NCI-H526 treated with DMSO at 0.1 percent for 48 hours (cell line): ENCODE measurements around the gene LCE5A.
"Not testable (repeated sequence)": the region's sequence is repeated elsewhere in the genome, so short reads cannot be mapped to it uniquely, and the experiment has no call there.

Experiments
- DNase-seq: peaks from one replicate; lab custom pipeline; 2025; lab: John Stamatoyannopoulos, UW

LCE5A gene

DNA sequence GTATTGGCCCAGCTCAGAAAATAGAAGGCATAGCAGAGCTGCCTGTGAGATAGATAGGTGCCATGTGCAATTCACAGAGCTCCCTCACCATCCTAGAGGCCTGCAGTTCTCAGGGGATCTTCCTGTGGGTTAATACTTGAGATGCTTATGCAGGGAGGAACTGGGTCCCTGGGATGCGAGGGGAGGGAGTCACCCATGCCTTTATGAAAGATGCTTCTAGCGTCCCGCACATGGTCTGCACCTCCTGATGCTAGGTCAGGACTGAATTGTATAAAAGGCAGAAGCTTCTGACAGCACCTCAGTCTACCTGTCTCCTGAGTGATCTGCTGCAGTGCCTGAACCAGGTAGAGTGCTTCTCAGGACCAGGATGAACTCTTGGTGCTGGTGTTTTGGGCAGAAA lies at the start of gene LCE5A:
Gene LCE5A, plus strand, starts transcription at position 301 of the 400 bp plus-strand sequence. CDS start 732 bp downstream, outside the sequence.
- no peak for DNase-seq

DNA sequence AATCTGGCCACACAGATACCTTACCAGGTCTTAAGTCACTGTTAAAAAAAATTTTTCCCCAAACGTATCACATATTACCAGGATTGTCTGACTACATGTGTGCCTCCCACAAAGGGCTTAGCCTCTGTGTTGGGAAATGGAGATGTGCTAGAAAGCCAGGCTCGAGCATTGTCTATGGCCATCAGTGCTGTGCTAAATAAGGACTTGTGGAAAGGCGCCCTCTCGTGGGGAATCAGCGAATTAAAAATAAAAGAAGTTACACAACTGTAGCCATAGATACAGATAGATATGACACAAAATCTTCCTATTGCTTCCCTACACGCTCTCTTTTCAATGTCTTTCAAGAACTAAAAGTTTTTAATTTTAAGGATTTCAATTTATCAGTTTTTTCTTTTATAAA lies 49.1 kb upstream of the LCE5A start:
- peak; percentile 42 for DNase-seq

- DNase-seq, result no peak
Observed at GRCh38 chr1:152462636-152463035, 48.0 kb upstream of the LCE5A start.

DNA sequence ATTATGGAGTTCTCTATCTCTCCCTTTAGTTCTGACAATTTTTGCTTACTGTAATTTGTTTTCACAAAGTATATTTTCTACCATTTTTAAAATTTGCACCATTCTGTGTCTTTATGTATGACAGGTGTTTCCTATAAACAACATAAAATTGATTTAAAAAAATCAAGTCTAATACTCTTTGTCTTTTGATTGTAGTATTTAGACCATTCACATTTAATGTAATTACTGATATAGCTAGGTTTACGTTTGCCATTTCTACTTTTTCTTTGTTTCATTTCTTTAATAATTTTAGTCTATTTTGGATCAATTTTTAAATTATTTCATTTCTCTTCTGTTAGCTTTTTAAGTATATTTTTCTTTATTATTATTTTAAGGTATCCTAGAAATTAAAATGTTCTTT lies 44.4 kb upstream of the LCE5A start:
- DNase-seq, result no peak

DNA sequence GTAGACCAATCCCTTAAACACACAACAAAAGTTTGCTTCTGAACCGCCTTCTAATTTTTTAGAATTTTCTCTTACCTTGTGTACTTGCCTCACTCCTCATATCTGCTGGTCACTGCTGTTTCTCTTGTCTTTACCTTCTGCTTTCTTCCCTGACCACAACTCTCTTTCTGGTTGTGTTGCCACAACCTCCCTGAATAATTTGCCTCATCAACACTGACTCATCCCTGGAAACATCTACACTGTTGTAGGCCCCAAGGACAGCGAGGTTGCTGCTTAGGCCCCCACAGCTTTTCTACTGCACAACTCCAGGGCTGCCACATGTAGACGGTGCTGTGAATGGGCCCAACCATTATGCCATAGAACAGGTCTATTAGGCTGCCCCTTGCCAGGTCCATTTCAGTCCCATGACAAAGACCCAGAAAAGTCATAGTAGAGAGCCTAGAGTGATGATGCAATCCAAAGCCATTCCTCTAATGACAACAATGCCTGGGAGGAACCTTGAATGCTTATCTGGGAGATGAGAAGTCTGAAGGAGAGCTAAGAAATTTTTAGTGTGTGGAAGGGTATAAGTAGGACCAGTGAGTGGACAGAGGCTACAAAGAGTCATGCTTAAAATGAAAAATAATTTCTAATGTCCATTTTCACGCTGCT lies 36.6 kb upstream of the LCE5A start:
- DNase-seq, result no peak

- no peak for DNase-seq
Observed at GRCh38 chr1:152479792-152480595, 30.6 kb upstream of the LCE5A start.

- DNase-seq, result no peak
Observed at GRCh38 chr1:152481869-152482664, 28.5 kb upstream of the LCE5A start.

DNA sequence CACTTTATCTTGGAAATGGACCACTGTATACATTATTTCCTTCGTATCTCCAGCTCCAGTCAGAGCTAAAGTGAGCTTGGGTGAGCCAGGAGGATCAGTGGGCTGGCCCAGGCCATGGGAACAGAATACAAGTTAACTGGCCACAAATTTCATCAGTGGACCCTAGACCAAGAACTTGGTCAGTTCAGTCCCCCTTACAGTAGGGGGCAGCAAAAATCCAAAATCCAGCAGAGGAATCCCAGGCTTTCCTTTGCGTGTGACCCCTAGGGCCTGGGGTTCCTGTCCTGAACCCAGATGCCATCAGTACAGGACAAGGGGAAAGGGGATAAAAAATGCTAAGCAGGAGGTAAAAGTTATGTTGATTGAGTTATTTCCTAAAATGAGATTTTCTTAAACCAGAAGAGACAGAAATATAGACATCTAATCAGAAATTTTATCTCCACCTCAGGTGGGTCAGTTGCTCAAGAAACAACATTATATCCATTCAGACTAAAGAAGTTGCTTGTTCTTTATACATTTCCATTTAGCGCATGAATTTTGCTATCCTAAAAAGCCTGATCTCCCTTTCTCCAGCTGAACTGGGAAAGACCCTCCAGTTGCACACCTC lies 24.1 kb upstream of the LCE5A start:
- DNase-seq, result no peak

DNA sequence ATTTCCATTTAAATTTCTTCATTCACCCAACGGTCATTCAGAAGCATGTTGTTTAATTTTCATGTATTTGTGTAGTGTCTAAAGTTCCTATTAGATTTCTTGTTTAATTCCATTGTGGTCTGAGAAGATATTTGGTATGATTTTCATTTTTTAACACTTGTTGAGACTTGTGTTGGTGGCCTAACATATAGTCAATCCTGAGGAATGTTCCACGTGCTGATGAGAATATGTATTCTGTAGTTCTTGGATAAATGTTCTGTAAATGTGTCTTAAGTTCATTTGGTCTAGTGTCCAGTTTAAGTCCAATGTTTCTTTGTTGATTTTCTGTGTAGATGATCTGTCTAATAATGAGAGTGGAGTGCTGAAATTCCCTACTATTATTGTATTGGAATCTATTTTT lies 22.7 kb upstream of the LCE5A start:
- no peak for DNase-seq

- not testable (repeated sequence) for DNase-seq
Observed at GRCh38 chr1:152491537-152491936, 19.1 kb upstream of the LCE5A start.

DNA sequence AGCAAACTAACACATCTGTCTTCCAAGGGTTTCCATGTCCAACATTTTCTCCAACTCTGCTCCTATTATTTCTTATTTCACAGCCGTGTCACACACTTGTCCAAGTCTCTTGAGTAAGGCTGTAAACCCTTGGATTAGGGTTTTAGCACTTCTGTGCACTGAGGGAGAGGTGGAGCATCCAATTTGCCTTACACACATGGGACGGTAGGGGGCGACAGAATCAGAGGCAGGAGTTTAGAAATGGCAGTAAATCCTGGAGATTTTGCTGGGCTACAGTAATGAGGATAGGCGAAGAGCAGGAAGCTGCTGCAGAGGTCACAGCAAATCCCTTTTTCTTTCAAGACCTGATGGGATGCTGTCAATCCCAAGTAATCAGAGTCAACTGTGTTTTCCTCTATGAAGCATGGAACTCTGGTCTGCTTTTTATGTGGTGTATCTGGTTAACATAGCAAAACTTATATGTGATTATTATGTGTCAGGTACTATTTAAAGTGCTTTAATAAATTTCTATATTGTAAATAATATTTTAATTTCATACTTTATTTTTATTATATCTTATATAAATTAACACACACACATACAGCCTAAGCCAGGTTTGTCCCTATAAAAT lies 15.4 kb upstream of the LCE5A start:
- no peak for DNase-seq

DNA sequence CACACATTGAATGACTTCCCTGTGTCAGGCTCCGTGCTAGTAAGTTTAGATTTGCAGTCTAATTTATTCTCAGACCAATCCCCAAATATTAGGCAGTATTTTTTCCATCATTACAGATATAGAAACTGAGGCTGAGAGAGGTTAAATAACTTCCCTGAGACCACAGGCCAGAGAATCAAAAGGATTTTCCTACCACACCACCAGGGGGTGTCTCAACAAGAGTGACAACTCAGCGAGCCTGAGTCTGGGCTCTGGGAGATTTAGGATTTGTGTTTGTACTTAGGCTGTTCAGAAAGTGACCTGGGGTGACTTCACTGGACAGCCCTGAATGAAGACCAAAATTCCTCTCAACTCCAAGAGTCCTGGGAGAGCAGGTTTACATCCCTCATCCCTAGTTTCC lies 13.3 kb upstream of the LCE5A start:
- DNase-seq, result no peak

- DNase-seq, result no peak
Observed at GRCh38 chr1:152501704-152502103, 8.9 kb upstream of the LCE5A start.

DNA sequence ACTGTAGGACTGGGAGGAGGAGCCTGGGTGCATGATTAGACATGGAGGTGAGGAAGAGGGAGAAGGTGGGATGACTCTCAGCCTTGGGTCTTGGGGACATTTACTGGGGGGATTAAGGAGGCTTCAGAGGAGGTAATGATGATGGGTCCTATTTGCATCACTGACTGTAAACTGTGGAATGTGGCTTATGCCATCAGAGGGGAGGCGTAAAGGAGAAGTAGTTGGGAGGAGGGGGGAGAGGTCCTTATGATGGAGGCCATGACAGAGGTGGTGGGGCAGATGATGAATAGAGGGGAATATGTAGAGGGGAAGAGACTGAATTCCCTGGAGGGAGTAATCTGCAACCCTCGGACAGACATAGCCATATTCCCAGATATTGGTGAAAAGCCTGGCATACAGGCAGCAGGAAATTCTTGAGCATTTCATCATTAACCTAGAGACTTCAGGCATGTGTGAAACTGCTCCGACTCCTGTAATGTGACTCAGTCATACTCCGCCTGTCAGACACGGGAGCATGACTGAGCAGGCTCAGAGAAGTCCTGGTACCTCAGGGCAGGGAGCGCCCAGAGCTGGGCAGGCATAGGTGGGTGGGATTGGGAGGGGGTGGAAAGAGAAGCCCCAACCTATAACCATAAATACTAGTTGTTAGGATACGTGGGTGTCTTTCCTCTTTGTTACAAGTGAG lies 8.0 kb upstream of the LCE5A start:
- no peak for DNase-seq

DNA sequence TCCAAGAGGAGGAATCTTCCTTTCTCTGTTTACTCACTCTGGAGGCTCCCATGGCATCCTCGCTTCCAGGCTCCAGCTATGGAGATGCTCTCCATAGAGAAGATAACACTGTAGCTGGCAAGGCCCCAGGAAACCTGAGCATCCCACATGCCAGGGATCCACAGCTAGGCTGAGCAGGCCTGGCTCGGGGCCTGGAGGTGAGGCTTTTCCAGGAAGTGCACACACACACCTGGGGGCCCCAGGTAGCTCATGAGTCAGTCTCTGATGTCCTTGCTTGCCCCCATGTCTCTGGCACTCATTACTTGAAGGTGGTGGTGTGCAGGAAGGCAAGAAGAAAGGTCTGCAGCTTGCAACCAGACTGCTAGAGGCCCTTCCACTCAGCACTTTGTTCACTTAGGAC lies 5.5 kb upstream of the LCE5A start:
- DNase-seq, result no peak

GRCh38 chr1:152506899-152507498 lies 3.6 kb upstream of the LCE5A start:
- DNase-seq, result no peak

GRCh38 chr1:152511596-152511995 lies 993 bp downstream of the LCE5A start:
- DNase-seq, result no peak

DNA sequence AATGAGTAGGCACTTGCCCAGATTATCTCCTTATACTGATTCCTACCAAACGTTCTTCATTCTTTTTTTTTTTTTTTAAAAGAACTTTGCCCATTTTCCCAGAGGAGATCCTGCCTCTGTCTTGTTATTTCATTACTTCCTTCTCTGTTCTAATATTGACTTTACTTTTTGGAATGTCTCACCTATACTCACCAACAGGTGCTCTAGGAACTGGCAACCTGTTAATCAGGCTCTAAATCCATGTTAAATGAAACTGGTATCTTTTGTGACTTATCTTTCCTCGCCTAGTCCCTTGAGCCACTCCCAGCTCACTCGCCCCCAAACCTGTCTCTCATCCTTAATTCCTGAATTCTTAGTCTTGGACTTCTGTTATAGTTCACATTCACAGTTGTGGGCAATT lies 2.5 kb downstream of the LCE5A start:
- DNase-seq, result no peak

GRCh38 chr1:152514715-152515433 lies 4.3 kb downstream of the LCE5A start:
- no peak for DNase-seq

DNA sequence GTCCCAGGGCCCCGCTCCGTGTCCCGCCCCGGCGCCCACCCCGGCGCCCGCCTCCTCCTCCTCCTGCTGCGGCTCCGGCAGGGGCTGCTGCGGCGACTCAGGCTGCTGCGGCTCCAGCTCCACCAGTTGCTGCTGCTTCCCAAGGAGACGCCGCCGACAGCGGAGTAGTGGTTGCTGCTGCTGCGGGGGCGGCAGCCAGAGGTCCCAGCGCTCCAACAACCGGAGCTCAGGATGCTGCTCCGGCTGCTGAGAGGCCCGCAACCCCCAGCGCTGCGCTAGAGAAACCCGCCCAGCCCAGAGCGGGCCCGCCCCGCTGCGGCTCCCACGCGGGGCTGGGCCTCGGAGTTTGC lies 4.8 kb downstream of the LCE5A start:
- DNase-seq, result no peak
